HUES64 (cell line): ENCODE results near the gene SLC9B1.
"Not testable (repeated sequence)": the region's sequence is repeated elsewhere in the genome, so short reads cannot be mapped to it uniquely, and the experiment has no call there.

ENCODE experiments used
- H3K27ac ChIP-seq: 2 replicates; pipeline ENCODE4 v1.7.0; 2013; ENCODE audit warnings: low read depth, low read length, inconsistent platforms
- H3K27me3 ChIP-seq: 2 replicates; pipeline ENCODE4 v1.6.1; 2013; ENCODE audit warnings: mild to moderate bottlenecking, low read length; ENCODE audit not compliant: insufficient read depth
- H3K36me3 ChIP-seq: 2 replicates; pipeline ENCODE4 v1.6.1; 2013; ENCODE audit warnings: mild to moderate bottlenecking, low read length; ENCODE audit not compliant: insufficient read depth
- H3K4me1 ChIP-seq: 2 replicates; pipeline ENCODE4 v1.6.1; 2013; ENCODE audit warnings: mild to moderate bottlenecking, low read length, moderate library complexity; ENCODE audit not compliant: insufficient read depth
- H3K4me3 ChIP-seq: 2 replicates; pipeline ENCODE4 v1.5.1; 2013; ENCODE audit warnings: mild to moderate bottlenecking, low read length, moderate library complexity
- H3K9ac ChIP-seq: 2 replicates; pipeline ENCODE4 v1.6.1; 2013; ENCODE audit warnings: mild to moderate bottlenecking, low read depth, low read length
- H3K9me3 ChIP-seq: 2 replicates; pipeline ENCODE4 v1.6.1; 2013; ENCODE audit warnings: low read depth, low read length; ENCODE audit not compliant: insufficient read depth
- WGBS: fragments of 150-250, 120-280 bp; methylation state at CpG from one replicate; pipeline ENCODE4 v1.1.7; 2013; ENCODE audit warnings: missing lambda C conversion rate; 5-methylcytosine and 5-hydroxymethylcytosine counted together

SLC9B1 gene

GRCh38 chr4:102871772-102872171 lies 147.7 kb downstream of the SLC9B1 start:
- Histone ChIP-seq H3K27ac (no peak overlapping the region), H3K9ac (no peak overlapping the region), H3K9me3 (peaks cover 13% of the 10 kb centered on the region), H3K27me3 (no peaks in the 10 kb centered on the region), H3K36me3 (peaks cover 36% of the 10 kb centered on the region), H3K4me3 (no peak overlapping the region), H3K4me1 (peaks cover 19% of the 10 kb centered on the region)
- WGBS, result 100% methylated on average over 1 of the region's 2 CpGs

DNA sequence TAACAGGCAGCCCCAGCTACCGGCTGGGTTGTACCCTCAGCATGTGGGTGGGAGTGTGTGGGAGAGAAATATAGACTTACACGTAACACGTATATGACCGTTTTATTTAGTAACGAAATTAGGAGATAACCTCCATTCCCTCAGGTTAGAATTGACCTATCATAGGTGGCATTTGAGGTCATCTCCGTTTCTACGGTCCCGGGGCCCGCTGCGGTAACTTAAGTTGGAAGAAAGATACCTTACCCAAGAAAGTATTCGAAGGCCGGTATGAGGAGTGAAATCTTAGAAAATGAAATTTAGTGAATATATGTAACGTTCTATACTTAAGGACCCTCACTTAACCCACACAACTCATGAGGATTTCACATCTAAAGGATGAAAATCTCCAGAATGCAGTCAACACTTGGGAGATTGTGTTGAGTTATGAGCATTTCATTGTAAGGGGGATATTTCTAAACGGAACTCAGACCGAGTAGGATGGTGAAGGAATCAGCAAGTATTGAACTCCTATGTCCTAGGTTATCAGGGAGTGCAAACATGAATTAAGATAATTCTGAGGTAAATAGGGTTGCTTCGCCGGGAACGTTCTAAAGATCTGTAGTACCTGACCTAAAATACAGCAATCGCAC lies 149.8 kb downstream of the SLC9B1 start:
- Histone ChIP-seq H3K27me3 (no peaks in the 10 kb centered on the region), H3K27ac (peak overlapping the region; percentile 97), H3K9me3 (no peaks in the 10 kb centered on the region), H3K36me3 (peaks cover 15% of the 10 kb centered on the region), H3K4me1 (peaks cover 21% of the 10 kb centered on the region), H3K9ac (peak overlapping the region; percentile 97), H3K4me3 (peak overlapping the region; percentile 92)
- WGBS, result 15% methylated on average over 13 of the region's 19 CpGs

DNA sequence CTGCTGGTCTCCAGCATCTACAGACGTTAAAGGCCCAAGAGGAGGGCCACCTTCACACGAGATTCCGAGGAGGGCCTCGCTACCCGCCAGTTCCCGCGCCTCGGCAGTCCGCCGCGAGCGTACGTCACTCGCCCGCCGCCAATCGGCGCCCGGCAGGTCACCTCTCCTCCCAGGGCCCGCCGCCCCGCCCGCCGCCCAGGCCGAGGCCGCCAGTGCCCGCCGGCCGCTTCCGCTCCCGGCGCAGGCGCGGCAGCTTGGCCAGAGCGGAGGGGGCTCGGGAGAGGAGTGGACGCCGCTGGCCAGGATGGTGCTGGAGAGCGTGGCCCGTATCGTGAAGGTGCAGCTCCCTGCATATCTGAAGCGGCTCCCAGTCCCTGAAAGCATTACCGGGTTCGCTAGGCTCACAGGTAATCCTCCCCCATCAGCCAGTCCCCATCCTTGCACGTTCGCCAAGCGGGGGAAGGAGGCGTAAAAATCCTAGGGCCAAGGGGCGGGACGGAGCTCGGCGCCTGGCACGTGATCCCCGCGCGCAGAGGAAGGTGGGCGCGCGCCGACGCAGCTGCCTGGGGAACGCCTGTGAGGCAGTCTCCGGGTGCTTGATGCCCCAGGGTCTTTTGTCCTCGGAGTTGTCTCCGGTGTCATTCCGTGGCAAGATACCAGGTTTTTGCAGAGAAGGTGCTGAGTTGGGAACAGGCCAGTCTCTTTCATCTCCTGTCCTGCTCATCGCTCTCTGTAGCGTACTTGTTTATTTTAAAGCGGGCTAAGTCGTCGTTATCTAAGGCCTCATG lies 150.5 kb downstream of the SLC9B1 start, which contains the start of gene CISD2:
TSS of gene CISD2 (plus strand) at position 212 of the 788 bp plus-strand sequence. CDS start at position 305, 93 bp downstream.
- H3K27ac ChIP-seq, result peak within 1 kb of the TSS; percentile 97
- WGBS, result under 1% methylated on average over 71 of the region's 71 CpGs

DNA sequence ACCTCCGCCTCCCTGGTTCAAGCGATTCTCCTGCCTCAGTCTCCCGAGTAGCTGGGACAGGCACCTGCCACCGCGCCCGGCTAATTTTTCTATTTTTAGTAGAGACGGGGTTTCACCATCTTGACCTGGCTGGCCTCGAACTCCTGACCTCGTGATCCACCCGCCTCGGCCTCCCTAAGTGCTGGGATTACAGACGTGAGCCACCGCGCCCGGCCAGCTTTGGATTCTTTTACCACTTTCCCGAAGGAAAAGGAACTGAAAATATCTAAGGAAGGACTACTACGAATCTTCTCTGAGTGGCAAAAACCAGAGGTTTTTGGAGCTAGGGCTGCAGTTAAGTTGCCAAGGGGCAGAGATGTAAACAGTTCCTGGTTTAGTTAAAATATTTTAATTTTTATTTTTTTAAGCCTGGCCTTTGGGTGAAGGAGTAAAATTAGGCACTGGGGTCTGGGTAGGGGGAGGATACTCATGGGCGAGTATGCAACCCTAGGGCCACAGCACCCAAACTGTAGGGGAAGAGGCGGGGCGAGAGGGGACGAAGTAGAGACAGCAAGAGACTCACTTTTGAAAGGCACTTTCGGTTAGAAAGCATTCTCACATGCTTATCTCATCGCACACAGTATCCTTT lies 151.2 kb downstream of the SLC9B1 start:
- peaks cover 7% of the 10 kb centered on the region; the same call in 1 of the 2 replicates for H3K36me3 ChIP-seq
- H3K4me3 ChIP-seq, result peak overlapping the region; percentile 92
- H3K9me3 ChIP-seq, result no peaks in the 10 kb centered on the region
- H3K4me1 ChIP-seq, result peaks cover 21% of the 10 kb centered on the region
- peak overlapping the region; percentile 97 for H3K9ac ChIP-seq
- H3K27ac ChIP-seq, result peak overlapping the region; percentile 97
- H3K27me3 ChIP-seq, result no peaks in the 10 kb centered on the region
- WGBS, result 45% methylated on average over 23 of the region's 23 CpGs

More for the DNA sequence above, 150.5 kb downstream of the SLC9B1 start, which contains the start of gene CISD2:
- peaks cover 21% of the 10 kb centered on the region for H3K4me1 ChIP-seq
- no peaks in the 10 kb centered on the region for H3K27me3 ChIP-seq
- peaks cover 8% of the 10 kb centered on the region for H3K36me3 ChIP-seq
- peak within 1 kb of the TSS; percentile 97 for H3K9ac ChIP-seq
- no peaks in the 10 kb centered on the region for H3K9me3 ChIP-seq
- peak within 1 kb of the TSS; percentile 92 for H3K4me3 ChIP-seq

- WGBS, result 90% methylated on average over 11 of the region's 12 CpGs
- no peaks in the 10 kb centered on the region for H3K9me3 ChIP-seq
- H3K9ac ChIP-seq, result peak overlapping the region; percentile 97
- H3K27ac ChIP-seq, result no peak overlapping the region; the same call in 1 of the 2 replicates
- no peaks in the 10 kb centered on the region for H3K36me3 ChIP-seq
- H3K4me3 ChIP-seq, result peak overlapping the region; percentile 92
- H3K4me1 ChIP-seq, result peaks cover 21% of the 10 kb centered on the region
- H3K27me3 ChIP-seq, result no peaks in the 10 kb centered on the region
These were observed 152.0 kb downstream of the SLC9B1 start for GRCh38 chr4:102867278-102868152.

DNA sequence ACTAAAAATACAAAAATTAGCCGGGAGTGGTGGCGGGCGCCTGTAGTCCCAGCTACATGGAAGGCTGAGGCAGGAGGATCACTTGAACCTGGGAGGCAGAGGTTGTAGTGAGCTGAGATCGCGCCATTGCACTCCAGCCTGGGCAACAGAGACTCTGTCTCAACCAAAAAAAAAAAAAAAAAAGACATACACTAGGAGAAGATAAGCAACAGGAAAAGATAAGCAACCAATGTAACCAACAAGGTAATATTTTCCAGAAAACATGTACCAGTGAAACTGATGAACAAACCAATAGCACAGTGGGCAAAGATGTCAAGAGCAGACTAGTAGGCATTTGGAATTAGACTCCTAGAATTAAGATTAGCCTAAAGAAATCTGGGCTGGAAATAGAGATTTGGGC lies 154.2 kb downstream of the SLC9B1 start:
- H3K9ac ChIP-seq, H3K27me3 ChIP-seq, H3K27ac ChIP-seq, H3K36me3 ChIP-seq, H3K9me3 ChIP-seq, H3K4me3 ChIP-seq: not testable (repeated sequence)
- peaks cover 14% of the 10 kb centered on the region for H3K4me1 ChIP-seq
- 94% methylated on average over 3 of the region's 5 CpGs for WGBS

DNA sequence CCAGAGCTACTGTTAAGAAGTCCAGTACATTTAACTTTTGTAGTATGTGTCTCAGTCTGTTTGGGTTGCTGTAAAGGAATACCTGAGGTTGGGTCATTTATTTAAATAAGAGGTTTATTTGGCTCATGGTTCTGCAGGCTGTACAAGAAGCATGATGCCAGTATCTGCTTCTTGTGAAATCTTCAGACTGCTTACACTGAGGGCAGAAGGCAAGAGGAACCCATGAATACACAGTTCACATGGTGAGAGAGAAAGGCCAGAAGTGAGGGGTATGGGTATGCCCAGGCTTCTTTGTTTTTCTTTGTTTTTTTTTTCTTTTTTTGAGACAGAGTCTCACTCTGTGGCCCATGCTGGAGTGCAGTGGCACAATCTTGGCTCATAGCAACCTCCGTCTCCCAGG lies 156.8 kb downstream of the SLC9B1 start:
- Histone ChIP-seq H3K27ac (no peak overlapping the region), H3K9ac (no peak overlapping the region), H3K4me3 (no peak overlapping the region), H3K9me3 (peaks cover 5% of the 10 kb centered on the region; the same call in 1 of the 2 replicates), H3K4me1 (peaks cover 10% of the 10 kb centered on the region), H3K36me3 (no peaks in the 10 kb centered on the region), H3K27me3 (no peaks in the 10 kb centered on the region)
- WGBS, result 95% methylated on average over 1 of the region's 1 CpG

DNA sequence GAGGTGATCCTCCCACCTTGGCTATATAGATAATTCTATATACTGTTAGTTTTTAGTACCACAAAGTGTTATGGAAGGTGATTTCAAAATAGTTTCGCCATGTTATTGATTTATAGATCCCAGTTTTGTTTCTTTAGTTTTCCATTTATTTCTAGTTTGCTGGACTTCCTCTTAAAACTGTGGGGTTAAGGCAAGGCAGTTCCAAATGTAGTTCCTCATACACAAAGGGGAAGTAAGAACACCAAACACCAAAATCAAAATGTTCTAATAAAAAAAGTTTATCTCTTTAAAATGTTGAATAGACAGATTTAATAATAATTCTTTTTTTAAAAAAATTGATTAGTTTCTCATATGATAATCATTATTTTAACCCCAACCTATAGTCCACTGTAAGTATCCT lies 157.5 kb downstream of the SLC9B1 start:
- Histone ChIP-seq H3K36me3 (no peaks in the 10 kb centered on the region), H3K9ac (no peak overlapping the region), H3K27ac (no peak overlapping the region), H3K9me3 (peaks cover 5% of the 10 kb centered on the region; the same call in 1 of the 2 replicates), H3K4me1 (peaks cover 5% of the 10 kb centered on the region), H3K4me3 (no peak overlapping the region), H3K27me3 (no peaks in the 10 kb centered on the region)
- no CpG with 5 or more reads among the region's 1 CpG for WGBS

DNA sequence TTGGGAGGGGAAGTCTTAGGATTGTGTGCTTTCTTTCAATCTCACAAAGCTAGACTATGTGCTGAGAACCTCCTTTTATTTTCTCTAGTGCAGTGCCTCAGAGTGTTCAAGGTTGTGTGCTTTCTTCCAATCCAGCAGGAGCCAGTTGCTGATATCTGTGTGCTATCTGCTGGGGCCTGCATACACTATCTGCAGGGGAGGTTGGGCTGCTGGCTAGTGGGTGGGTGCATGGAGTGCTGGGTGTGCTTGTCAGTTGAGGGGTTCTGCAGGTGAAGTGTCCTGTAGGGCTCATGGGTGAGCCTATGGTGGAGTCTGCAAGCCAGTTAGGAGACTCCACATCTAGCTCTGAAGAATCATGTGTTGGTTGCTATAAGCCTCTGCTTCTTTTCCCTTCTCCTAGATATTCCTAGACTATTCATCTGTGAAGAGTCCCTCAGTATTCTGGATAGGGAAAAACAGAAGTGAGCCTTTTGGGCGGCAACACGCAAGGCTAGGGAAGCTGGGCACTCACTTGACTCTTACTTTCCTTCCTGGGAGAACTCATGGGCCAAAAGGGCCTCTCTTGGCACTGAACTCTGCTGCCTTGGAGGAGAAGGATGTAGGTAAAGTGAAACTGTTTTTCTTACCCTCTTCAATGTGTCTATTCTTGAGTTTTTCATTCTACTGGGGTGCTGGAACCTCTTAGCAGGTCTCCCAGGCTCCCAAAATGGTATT lies 158.7 kb downstream of the SLC9B1 start:
- peaks cover 5% of the 10 kb centered on the region; the same call in 1 of the 2 replicates for H3K9me3 ChIP-seq
- no peaks in the 10 kb centered on the region for H3K27me3 ChIP-seq
- WGBS, result 100% methylated on average over 2 of the region's 2 CpGs
- no peak overlapping the region for H3K9ac ChIP-seq
- H3K27ac ChIP-seq, result no peak overlapping the region
- no peak overlapping the region for H3K4me3 ChIP-seq
- H3K36me3 ChIP-seq, result no peaks in the 10 kb centered on the region
- no peaks in the 10 kb centered on the region for H3K4me1 ChIP-seq

GRCh38 chr4:102858828-102859464 lies 160.6 kb downstream of the SLC9B1 start:
- 88% methylated on average over 1 of the region's 2 CpGs for WGBS
- no peak overlapping the region for H3K27ac ChIP-seq
- peaks cover 5% of the 10 kb centered on the region; the same call in 1 of the 2 replicates for H3K9me3 ChIP-seq
- no peak overlapping the region for H3K4me3 ChIP-seq
- H3K27me3 ChIP-seq, result no peaks in the 10 kb centered on the region
- H3K4me1 ChIP-seq, result no peaks in the 10 kb centered on the region
- no peaks in the 10 kb centered on the region for H3K36me3 ChIP-seq
- H3K9ac ChIP-seq, result no peak overlapping the region
